Body of pancreas (tissue), 4 donors: ENCODE results near the gene MAGEF1. TPM values are rescaled to one million over a fixed set of nuclear protein-coding genes. Genes with fewer than 3 reads are reported as not detected.

Source experiments
- ATAC-seq: fragments of 150-250 bp; one replicate; pipeline ENCODE4 v1.9.1; 2016
- DNase-seq, 4 donors: peaks; one replicate each; pipeline ENCODE4 v3.0.0-alpha.2; 2019
- H3K27ac ChIP-seq, 4 donors: fragments of 200-600 bp; sonication (generic); 1 replicate in 3 of 4; 2 replicates in 1 of 4; pipeline versions ENCODE4 v1.5.1 to v1.6.1; 2016 to 2019; ENCODE audit warnings: mild to moderate bottlenecking in 1 of 4, mixed read lengths in 1 of 4, moderate library complexity in 1 of 4
- H3K27me3 ChIP-seq, 2 donors: fragments of 200-600 bp; sonication (generic); one replicate each; pipeline ENCODE4 v1.6.0; 2016; ENCODE audit warnings: mild to moderate bottlenecking in 1 of 2
- H3K36me3 ChIP-seq, 2 donors: fragments of 200-600 bp; sonication (generic); replicated peaks in 1 of 2; 2 replicates each; pipeline ENCODE4 v1.5.1; 2016; ENCODE audit warnings: low read depth in 2 of 2; ENCODE audit not compliant: insufficient read depth in 1 of 2
- H3K4me1 ChIP-seq: fragments of 200-600 bp; sonication (generic); one replicate; pipeline ENCODE4 v1.6.0; 2016
- H3K4me3 ChIP-seq, 2 donors: fragments of 200-600 bp; sonication (generic); 1 replicate in 1 of 2; 2 replicates in 1 of 2; pipeline ENCODE4 v1.5.1; 2016 to 2019
- H3K9me3 ChIP-seq, 3 donors: fragments of 200-600 bp; sonication (generic); 1 replicate in 2 of 3; 2 replicates in 1 of 3; pipeline ENCODE4 v1.5.1; 2016
- CTCF ChIP-seq, 7 experiments: fragments of 450-650 bp in 4 of 7; fragments of 200-600 bp in 3 of 7; sonication (generic) in 3 of 7; IDR thresholded peaks; one replicate each; pipeline ENCODE4 v1.5.1; 2016 to 2019; ENCODE audit warnings: antibody characterized with exemption in 7 of 7
- POLR2A ChIP-seq, 3 donors: fragments of 450-650 bp; IDR thresholded peaks; one replicate each; pipeline ENCODE4 v1.6.1; 2016; ENCODE audit warnings: antibody characterized with exemption in 3 of 3, mild to moderate bottlenecking in 2 of 3
- WGBS, 2 donors: methylation state at CpG; one replicate each; pipeline ENCODE4 v1.1.5; 2017; 5-methylcytosine and 5-hydroxymethylcytosine counted together
- intact Hi-C: fragments of 100-400 bp; cut with DNase I; formaldehyde crosslinking; loops from one replicate; pipeline ENCODE4 v1.15.1; 2023
- total RNA-seq, 2 donors: library from RNA; depleted of rRNA; stranded (reverse); fragments of >200 nt; gene quantifications; one replicate each; pipeline ENCODE4 v1.1.0, GENCODE V29; 2016

The MAGEF1 gene
- total RNA-seq, 2 donors from 2014 or later: 21.8 to 31.1 TPM

DNA sequence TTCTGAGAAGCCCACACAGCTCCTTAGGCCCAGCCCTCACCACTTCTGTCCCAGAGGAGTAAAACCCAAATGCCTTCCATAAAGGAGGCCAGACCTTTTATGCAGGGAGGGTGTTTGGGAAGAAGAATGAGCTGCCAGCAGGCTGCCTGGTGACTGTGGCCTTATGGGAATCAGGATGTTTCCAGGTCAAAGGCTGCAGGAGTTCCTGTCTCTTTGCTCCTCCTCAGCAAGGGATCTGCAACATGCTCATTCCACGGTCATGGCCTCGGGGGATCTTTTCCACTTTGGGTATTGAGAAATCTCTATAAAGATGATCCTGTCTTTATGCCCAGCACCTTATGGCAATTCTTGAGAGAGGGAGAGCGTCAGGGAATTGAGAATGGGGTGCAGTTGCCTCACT, 25.2 kb upstream of the MAGEF1 start:
- Histone ChIP-seq H3K27ac (no peak overlapping the region), H3K9me3 (no peaks in the 10 kb centered on the region), H3K36me3 (no peaks in the 10 kb centered on the region), H3K27me3 (no peaks in the 10 kb centered on the region), H3K4me1 (no peaks in the 10 kb centered on the region), H3K4me3 (no peak overlapping the region)
- intact Hi-C loops: no loop called here
- WGBS, 2 donors: 94 to 100% methylated on average over 3 of the region's 3 CpGs
- ATAC-seq (no peak), DNase-seq (no peak)
- no peak for TF ChIP-seq CTCF (IDR thresholded peaks at IDR 0.05)
- TF ChIP-seq POLR2A (IDR thresholded peaks at IDR 0.05): no peak

DNA sequence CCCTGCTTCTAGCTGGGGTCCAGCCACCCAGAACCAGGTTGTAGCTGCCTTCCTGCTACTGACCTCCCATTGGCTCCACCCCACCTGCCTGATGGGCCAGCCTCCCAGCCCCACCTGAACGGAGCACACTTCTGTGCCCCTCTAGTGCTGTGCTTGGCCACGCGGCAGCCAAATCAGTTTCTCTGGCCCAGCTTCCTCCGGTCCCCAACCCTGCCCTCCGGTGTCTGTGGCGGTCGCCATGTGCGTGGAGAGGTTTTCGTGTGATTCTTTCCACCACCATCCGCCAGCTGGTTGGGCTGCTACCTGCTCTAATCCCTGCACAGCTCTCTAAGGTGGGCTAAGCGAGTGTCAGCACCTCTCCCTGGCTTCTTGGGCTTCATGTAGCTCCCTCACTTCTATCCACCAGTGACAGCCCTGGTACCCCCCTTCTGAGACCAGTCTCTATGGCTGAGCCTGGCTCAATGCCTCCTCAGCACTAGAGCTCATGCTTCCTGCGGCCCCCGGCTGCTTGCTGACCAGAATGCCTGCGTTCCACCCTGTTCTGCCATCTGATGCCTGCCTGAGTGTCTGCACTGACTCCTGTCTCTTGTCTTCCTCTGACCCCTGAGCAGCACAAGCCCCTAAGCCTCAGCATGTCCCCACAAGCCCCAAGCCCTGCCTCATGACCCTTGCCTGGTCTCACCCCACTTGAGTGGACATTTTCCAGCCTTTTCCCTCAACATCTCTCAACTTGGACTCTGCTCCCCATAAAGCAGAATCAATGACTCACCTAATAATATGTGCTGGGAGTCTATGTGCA, 23.2 kb upstream of the MAGEF1 start:
- intact Hi-C loops: no loop called here
- H3K36me3 ChIP-seq: no peaks in the 10 kb centered on the region
- no peak overlapping the region for H3K4me3 ChIP-seq
- no peaks in the 10 kb centered on the region for H3K9me3 ChIP-seq
- no peak for DNase-seq
- ATAC-seq: no peak
- H3K4me1 ChIP-seq: no peaks in the 10 kb centered on the region
- H3K27ac ChIP-seq: no peak overlapping the region
- TF ChIP-seq POLR2A (IDR thresholded peaks at IDR 0.05) (no peak), CTCF (IDR thresholded peaks at IDR 0.05) (no peak)
- whole genome bisulfite sequencing, 2 donors: 86 to 99% methylated on average over 10 to 14 of the region's 14 CpGs
- H3K27me3 ChIP-seq: no peaks in the 10 kb centered on the region

- DNase-seq (no peak), ATAC-seq (no peak)
- H3K27ac ChIP-seq: no peak overlapping the region
- no peaks in the 10 kb centered on the region for H3K36me3 ChIP-seq
- TF ChIP-seq POLR2A (IDR thresholded peaks at IDR 0.05) (no peak), CTCF (IDR thresholded peaks at IDR 0.05) (no peak)
- WGBS, 2 donors: 81 to 88% methylated on average over 8 of the region's 8 CpGs
- intact Hi-C loops: no loop called here
- no peaks in the 10 kb centered on the region for H3K4me1 ChIP-seq
- no peaks in the 10 kb centered on the region for H3K9me3 ChIP-seq
- no peak overlapping the region for H3K4me3 ChIP-seq
- H3K27me3 ChIP-seq: no peaks in the 10 kb centered on the region
Measured at GRCh38 chr3:184733971-184734608, 22.2 kb upstream of the MAGEF1 start.

GRCh38 chr3:184733181-184733580, 21.3 kb upstream of the MAGEF1 start:
- H3K4me3 ChIP-seq: no peak overlapping the region
- no peak for ATAC-seq
- H3K27ac ChIP-seq: no peak overlapping the region
- no peaks in the 10 kb centered on the region for H3K27me3 ChIP-seq
- no peaks in the 10 kb centered on the region for H3K9me3 ChIP-seq
- no peak for TF ChIP-seq POLR2A (IDR thresholded peaks at IDR 0.05)
- TF ChIP-seq CTCF (IDR thresholded peaks at IDR 0.05): no peak
- WGBS, 2 donors: 77 to 87% methylated on average over 4 of the region's 4 CpGs
- intact Hi-C loops: no loop called here
- no peaks in the 10 kb centered on the region for H3K4me1 ChIP-seq
- H3K36me3 ChIP-seq: no peaks in the 10 kb centered on the region
- DNase-seq: no peak
